IMR-90 (cell line): ENCODE data around the gene ABAT. TPM values are rescaled to one million over a fixed set of nuclear protein-coding genes. Genes with fewer than 3 reads are reported as not detected.

Experiments used
- ATAC-seq: fragments of 200-7000 bp; cut with Tn5 transposase; 2 replicates; pipeline ENCODE4 v1.9.1; 2020; ENCODE audit warnings: low read depth, mild to moderate bottlenecking, moderate library complexity
- BruUV-seq: library from RNA; stranded (reverse); fragments of 400-500 nt; replicated peaks from 2 replicates; lab custom pipeline; 2021; lab: Mats Ljungman, UMichigan
- CTCF ChIA-PET: fragments of 300-600 bp; formaldehyde crosslinking; extraction: SDS; loops from one replicate; lab custom pipeline; 2021; ENCODE audit warnings: antibody characterized with exemption; lab: Yijun Ruan, JAX
- POLR2A ChIA-PET: fragments of 300-600 bp; sonication (Branson Sonifier 250); formaldehyde crosslinking; loops from one replicate; lab custom pipeline; 2022; ENCODE audit warnings: antibody characterized with exemption; ENCODE audit not compliant: unreplicated experiment; lab: Charles Lee
- DNase-seq: peaks from one replicate; pipeline ENCODE4 v3.0.0; 2013
- H2AFZ ChIP-seq: replicated peaks from 2 replicates; pipeline ENCODE3; 2013; ENCODE audit warnings: low read length, mild to moderate bottlenecking; ENCODE audit not compliant: poor library complexity
- H2AK5ac ChIP-seq: 2 replicates; pipeline ENCODE4 v1.6.1; 2013; ENCODE audit warnings: low read depth, low read length, inconsistent platforms
- H2AK9ac ChIP-seq: replicated peaks from 2 replicates; pipeline ENCODE3; 2013; ENCODE audit warnings: mild to moderate bottlenecking, low read depth, low read length, moderate library complexity; ENCODE audit not compliant: poor library complexity
- H2BK120ac ChIP-seq: 2 replicates; pipeline ENCODE4 v1.6.1; 2013; ENCODE audit warnings: low read depth, low read length, inconsistent platforms
- H2BK15ac ChIP-seq: 3 replicates; pipeline ENCODE4 v1.6.1; 2013; ENCODE audit warnings: low read depth, low read length, inconsistent platforms
- H2BK20ac ChIP-seq: 2 replicates; pipeline ENCODE4 v1.6.1; 2013; ENCODE audit warnings: low read depth, mild to moderate bottlenecking, inconsistent platforms, low read length, moderate library complexity
- H2BK5ac ChIP-seq: 2 replicates; pipeline ENCODE4 v1.6.1; 2013; ENCODE audit warnings: mild to moderate bottlenecking, low read depth, low read length, inconsistent platforms; ENCODE audit not compliant: poor library complexity, severe bottlenecking
- H3K14ac ChIP-seq: replicated peaks from 2 replicates; pipeline ENCODE4 v1.6.1; 2013; ENCODE audit warnings: low read depth, low read length, inconsistent platforms
- H3K18ac ChIP-seq: 2 replicates; pipeline ENCODE4 v1.6.1; 2013; ENCODE audit warnings: low read depth, low read length, control low read depth
- H3K23ac ChIP-seq: 2 replicates; pipeline ENCODE4 v1.6.1; 2013; ENCODE audit warnings: low read depth, low read length, inconsistent platforms
- H3K27ac ChIP-seq: 2 replicates; pipeline ENCODE4 v1.5.1; 2013; ENCODE audit warnings: mild to moderate bottlenecking, control low read depth, low read length; ENCODE audit not compliant: insufficient read depth
- H3K27me3 ChIP-seq: 2 replicates; pipeline ENCODE4 v1.6.1; 2013; ENCODE audit warnings: low read length; ENCODE audit not compliant: control insufficient read depth, insufficient read depth
- H3K36me3 ChIP-seq: 2 replicates; pipeline ENCODE4 v1.6.1; 2013; ENCODE audit warnings: low read length, mixed read lengths; ENCODE audit not compliant: control insufficient read depth, insufficient read depth
- H3K4ac ChIP-seq: 2 replicates; pipeline ENCODE4 v1.6.1; 2013; ENCODE audit warnings: low read depth, low read length, inconsistent platforms
- H3K4me1 ChIP-seq: 2 replicates; pipeline ENCODE4 v1.6.1; 2013; ENCODE audit warnings: low read length, mixed read lengths; ENCODE audit not compliant: control insufficient read depth, insufficient read depth
- H3K4me2 ChIP-seq: 2 replicates; pipeline ENCODE4 v1.6.1; 2013; ENCODE audit warnings: low read depth, mild to moderate bottlenecking, control low read depth, low read length, moderate library complexity
- H3K4me3 ChIP-seq: 2 replicates; pipeline ENCODE4 v1.5.1; 2013; ENCODE audit warnings: low read depth, mild to moderate bottlenecking, control low read depth, low read length, moderate library complexity; ENCODE audit not compliant: insufficient read depth
- H3K56ac ChIP-seq: 2 replicates; pipeline ENCODE4 v1.6.1; 2013; ENCODE audit warnings: low read length, inconsistent platforms; ENCODE audit not compliant: insufficient read depth; ENCODE audit errors: extremely low read depth
- H3K79me1 ChIP-seq, 2 experiments: 2 replicates each; pipeline ENCODE4 v1.6.1; 2013; ENCODE audit warnings: low read length in 2 of 2, inconsistent platforms in 1 of 2, low read depth in 1 of 2
- H3K9ac ChIP-seq: 2 replicates; pipeline ENCODE4 v1.6.1; 2013; ENCODE audit warnings: low read depth, low read length, control low read depth
- H3K9me1 ChIP-seq: 2 replicates; pipeline ENCODE4 v1.6.1; 2013; ENCODE audit warnings: low read length, inconsistent platforms; ENCODE audit not compliant: insufficient read depth
- H3K9me3 ChIP-seq: 2 replicates; pipeline ENCODE4 v1.6.1; 2013; ENCODE audit warnings: low read length; ENCODE audit not compliant: control insufficient read depth, insufficient read depth
- H4K20me1 ChIP-seq: 2 replicates; pipeline ENCODE4 v1.6.1; 2013; ENCODE audit warnings: low read length, inconsistent platforms; ENCODE audit not compliant: insufficient read depth
- H4K5ac ChIP-seq: 2 replicates; pipeline ENCODE4 v1.6.1; 2013; ENCODE audit warnings: mild to moderate bottlenecking, low read depth, low read length, control low read depth
- H4K8ac ChIP-seq, 2 experiments: 2 replicates each; pipeline ENCODE4 v1.6.1; 2013; ENCODE audit warnings: low read depth in 2 of 2, low read length in 2 of 2, control low read depth in 1 of 2, inconsistent platforms in 1 of 2
- H4K91ac ChIP-seq: 2 replicates; pipeline ENCODE4 v1.6.1; 2013; ENCODE audit warnings: low read depth, low read length, inconsistent platforms; ENCODE audit not compliant: insufficient read depth
- BHLHE40 ChIP-seq: fragments of 150-350 bp; IDR thresholded peaks from 2 replicates; pipeline ENCODE4 v1.6.1; 2016; ENCODE audit warnings: mild to moderate bottlenecking, low read depth, low read length
- CEBPB ChIP-seq: IDR thresholded peaks from 2 replicates; pipeline ENCODE4 v1.6.1; 2012; ENCODE audit warnings: low read depth, low read length, improper control_type of control experiment
- CHD1 ChIP-seq: IDR thresholded peaks from 2 replicates; pipeline ENCODE4 v1.6.1; 2012; ENCODE audit warnings: low read depth, low read length, improper control_type of control experiment
- FOS ChIP-seq: fragments of 150-350 bp; IDR thresholded peaks from 2 replicates; pipeline ENCODE4 v1.6.1; 2016; ENCODE audit warnings: low read depth, low read length
- MAFK ChIP-seq: IDR thresholded peaks from 2 replicates; pipeline ENCODE4 v1.6.1; 2012; ENCODE audit warnings: low read depth, low read length, improper control_type of control experiment
- MAZ ChIP-seq: IDR thresholded peaks from 2 replicates; pipeline ENCODE4 v1.6.1; 2012; ENCODE audit warnings: low read depth, mild to moderate bottlenecking, low read length, improper control_type of control experiment, moderate library complexity, borderline replicate concordance
- MXI1 ChIP-seq: IDR thresholded peaks from 2 replicates; pipeline ENCODE4 v1.6.1; 2012; ENCODE audit warnings: low read depth, mild to moderate bottlenecking, low read length, moderate library complexity, borderline replicate concordance
- NFE2L2 ChIP-seq: fragments of 150-350 bp; IDR thresholded peaks from 2 replicates; pipeline ENCODE4 v1.6.1; 2016; ENCODE audit warnings: low read depth, mild to moderate bottlenecking, low read length
- POLR2A ChIP-seq: IDR thresholded peaks from 2 replicates; pipeline ENCODE4 v1.6.1; 2012; ENCODE audit warnings: mild to moderate bottlenecking, low read depth, low read length
- RAD21 ChIP-seq: IDR thresholded peaks from 2 replicates; pipeline ENCODE4 v1.6.1; 2012; ENCODE audit warnings: low read length, improper control_type of control experiment
- RCOR1 ChIP-seq: IDR thresholded peaks from 2 replicates; pipeline ENCODE4 v1.6.1; 2012; ENCODE audit warnings: mild to moderate bottlenecking, low read length, improper control_type of control experiment; ENCODE audit not compliant: insufficient replicate concordance
- RFX5 ChIP-seq: IDR thresholded peaks from 2 replicates; pipeline ENCODE4 v1.8.0; 2012; ENCODE audit warnings: low read depth, mild to moderate bottlenecking, low read length, moderate library complexity
- SMC3 ChIP-seq: fragments of 150-350 bp; IDR thresholded peaks from 2 replicates; pipeline ENCODE4 v1.6.1; 2016; ENCODE audit warnings: low read depth, mild to moderate bottlenecking, antibody characterized with exemption, low read length, moderate library complexity
- WGBS, 2 experiments: methylation state at CpG; one replicate each; pipeline versions ENCODE4 v1.1.5 to v1.1.7; 2013; ENCODE audit warnings: missing lambda C conversion rate in 2 of 2; ENCODE audit not compliant: insufficient read length in 1 of 2; ENCODE audit errors: extremely low coverage in 2 of 2; 5-methylcytosine and 5-hydroxymethylcytosine counted together
- dilution Hi-C: fragments of 300-500 bp; cut with HindIII; formaldehyde crosslinking; loops from one replicate; pipeline ENCODE4 v1.14.3; 2018; ENCODE audit warnings: low sequenced_read_pairs; ENCODE audit not compliant: unreplicated experiment
- in situ Hi-C: fragments of 300-500 bp; cut with MboI; formaldehyde crosslinking; loops from 3 replicates; pipeline ENCODE4 v1.14.3; 2019; ENCODE audit warnings: low sequenced_read_pairs, inconsistent platforms, mixed read lengths
- intact Hi-C: fragments of 100-400 bp; cut with micrococcal nuclease; formaldehyde crosslinking; loops from 2 replicates; pipeline ENCODE4 v1.10.0; 2022
- polyA plus RNA-seq, 3 experiments: library from polyadenylated mRNA; depleted of rRNA; stranded (reverse); fragments of >200 nt; gene quantifications; 2 replicates each; pipeline ENCODE4 v1.2.3, GENCODE V29; 2012; ENCODE audit warnings: low replicate concordance in 1 of 3
- total RNA-seq: library from RNA; depleted of rRNA; stranded (reverse); fragments of >200 nt; gene quantifications from 2 replicates; pipeline ENCODE4 v1.2.3, GENCODE V29; 2012
- TF ChIP-seq, protein P1 (sequence below): conservative IDR thresholded peaks from 2 replicates; pipeline ENCODE4 v1.5.1; 2012; ENCODE audit warnings: mild to moderate bottlenecking, low read depth, low read length, improper control_type of control experiment
- TF ChIP-seq, protein P2 (sequence below): fragments of 150-350 bp; IDR thresholded peaks from 2 replicates; pipeline ENCODE4 v1.6.1; 2016; ENCODE audit warnings: low read depth, mild to moderate bottlenecking, low read length, moderate library complexity, borderline replicate concordance
- TF ChIP-seq, protein P3 (sequence below): fragments of 150-350 bp; IDR thresholded peaks from 2 replicates; pipeline ENCODE4 v1.6.1; 2017; ENCODE audit warnings: mild to moderate bottlenecking, antibody characterized with exemption, low read length, low read depth

The ABAT gene
- total and polyA plus RNA-seq, 2 of the 4 experiments (the other 2 are of a cell fraction), result 4.5 to 6.9 TPM

DNA sequence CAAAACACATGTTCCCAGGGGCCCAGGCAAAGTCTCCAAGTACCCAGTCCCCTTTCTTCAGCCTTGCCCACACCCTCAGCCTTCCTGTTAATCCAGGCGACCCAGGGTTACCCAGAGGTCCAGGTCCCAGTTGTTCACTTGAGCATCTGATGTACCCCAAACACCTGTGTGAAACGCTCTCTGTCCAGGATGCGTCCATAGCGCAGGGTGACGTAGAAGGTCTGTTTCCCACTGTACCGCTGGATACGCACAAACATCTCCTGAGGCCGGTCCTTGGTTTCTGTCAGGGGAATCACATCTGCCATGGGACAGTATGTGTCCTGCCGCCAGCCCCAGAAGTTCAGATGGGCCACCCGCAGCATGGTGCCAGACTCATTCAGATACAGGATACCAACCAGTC lies 121.4 kb downstream of the ABAT start:
- intact Hi-C loops (loop anchor here (5.0 kb wide), 1 partner anchor 71 kb away; the partner anchor contains the start of gene CARHSP1), dilution Hi-C loops (no loop called here), in situ Hi-C loops (no loop called here)
- H2AFZ ChIP-seq, result no peak overlapping the region
- H4K8ac ChIP-seq, result no peak overlapping the region
- no peak overlapping the region for H2BK120ac ChIP-seq
- peaks cover 7% of the 10 kb centered on the region for H3K4me1 ChIP-seq
- no peak overlapping the region for H2AK5ac ChIP-seq
- H3K9me1 ChIP-seq, result peaks cover 8% of the 10 kb centered on the region
- H3K36me3 ChIP-seq, result peaks cover 3% of the 10 kb centered on the region
- no peak for ATAC-seq
- H4K91ac ChIP-seq, result no peak overlapping the region
- H3K79me1 ChIP-seq, result peaks cover 18 to 38% of the 10 kb centered on the region in 2 experiments
- no peak overlapping the region for H4K5ac ChIP-seq
- no peak overlapping the region for H3K56ac ChIP-seq
- BruUV-seq, result no TSS peak
- no peak overlapping the region for H3K4me2 ChIP-seq
- ChIA-PET CTCF (no interaction called here), POLR2A (no interaction called here)
- TF ChIP-seq CEBPB, result no peak
- TF ChIP-seq NFE2L2, result no peak
- TF ChIP-seq, protein P1, sequence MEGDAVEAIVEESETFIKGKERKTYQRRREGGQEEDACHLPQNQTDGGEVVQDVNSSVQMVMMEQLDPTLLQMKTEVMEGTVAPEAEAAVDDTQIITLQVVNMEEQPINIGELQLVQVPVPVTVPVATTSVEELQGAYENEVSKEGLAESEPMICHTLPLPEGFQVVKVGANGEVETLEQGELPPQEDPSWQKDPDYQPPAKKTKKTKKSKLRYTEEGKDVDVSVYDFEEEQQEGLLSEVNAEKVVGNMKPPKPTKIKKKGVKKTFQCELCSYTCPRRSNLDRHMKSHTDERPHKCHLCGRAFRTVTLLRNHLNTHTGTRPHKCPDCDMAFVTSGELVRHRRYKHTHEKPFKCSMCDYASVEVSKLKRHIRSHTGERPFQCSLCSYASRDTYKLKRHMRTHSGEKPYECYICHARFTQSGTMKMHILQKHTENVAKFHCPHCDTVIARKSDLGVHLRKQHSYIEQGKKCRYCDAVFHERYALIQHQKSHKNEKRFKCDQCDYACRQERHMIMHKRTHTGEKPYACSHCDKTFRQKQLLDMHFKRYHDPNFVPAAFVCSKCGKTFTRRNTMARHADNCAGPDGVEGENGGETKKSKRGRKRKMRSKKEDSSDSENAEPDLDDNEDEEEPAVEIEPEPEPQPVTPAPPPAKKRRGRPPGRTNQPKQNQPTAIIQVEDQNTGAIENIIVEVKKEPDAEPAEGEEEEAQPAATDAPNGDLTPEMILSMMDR, result no peak
- TF ChIP-seq CHD1, result no peak
- no peak for TF ChIP-seq RAD21
- no peak for TF ChIP-seq POLR2A
- no peak for TF ChIP-seq SMC3
- no peak for TF ChIP-seq MAFK
- TF ChIP-seq BHLHE40, result no peak
- TF ChIP-seq RCOR1, result no peak
- TF ChIP-seq RFX5, result no peak
- TF ChIP-seq, protein P2, sequence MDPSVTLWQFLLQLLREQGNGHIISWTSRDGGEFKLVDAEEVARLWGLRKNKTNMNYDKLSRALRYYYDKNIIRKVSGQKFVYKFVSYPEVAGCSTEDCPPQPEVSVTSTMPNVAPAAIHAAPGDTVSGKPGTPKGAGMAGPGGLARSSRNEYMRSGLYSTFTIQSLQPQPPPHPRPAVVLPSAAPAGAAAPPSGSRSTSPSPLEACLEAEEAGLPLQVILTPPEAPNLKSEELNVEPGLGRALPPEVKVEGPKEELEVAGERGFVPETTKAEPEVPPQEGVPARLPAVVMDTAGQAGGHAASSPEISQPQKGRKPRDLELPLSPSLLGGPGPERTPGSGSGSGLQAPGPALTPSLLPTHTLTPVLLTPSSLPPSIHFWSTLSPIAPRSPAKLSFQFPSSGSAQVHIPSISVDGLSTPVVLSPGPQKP, result no peak
- TF ChIP-seq MAZ, result no peak
- no peak for TF ChIP-seq FOS
- TF ChIP-seq, protein P3, sequence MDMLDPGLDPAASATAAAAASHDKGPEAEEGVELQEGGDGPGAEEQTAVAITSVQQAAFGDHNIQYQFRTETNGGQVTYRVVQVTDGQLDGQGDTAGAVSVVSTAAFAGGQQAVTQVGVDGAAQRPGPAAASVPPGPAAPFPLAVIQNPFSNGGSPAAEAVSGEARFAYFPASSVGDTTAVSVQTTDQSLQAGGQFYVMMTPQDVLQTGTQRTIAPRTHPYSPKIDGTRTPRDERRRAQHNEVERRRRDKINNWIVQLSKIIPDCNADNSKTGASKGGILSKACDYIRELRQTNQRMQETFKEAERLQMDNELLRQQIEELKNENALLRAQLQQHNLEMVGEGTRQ, result no peak
- TF ChIP-seq MXI1, result no peak
- H3K9me3 ChIP-seq, result no peaks in the 10 kb centered on the region
- no peak overlapping the region for H3K14ac ChIP-seq
- H4K20me1 ChIP-seq, result peaks cover 16% of the 10 kb centered on the region
- H3K27ac ChIP-seq, result no peak overlapping the region
- H2AK9ac ChIP-seq, result no peak overlapping the region
- 97% methylated on average over 9 of the region's 10 CpGs; no CpG with 5 or more reads in 1 of the 2 experiments for WGBS, 2 experiments
- no peak overlapping the region for H3K4me3 ChIP-seq
- no peak overlapping the region for H2BK15ac ChIP-seq
- no peak overlapping the region for H2BK20ac ChIP-seq
- H3K9ac ChIP-seq, result no peak overlapping the region
- DNase-seq, result no peak
- no peak overlapping the region for H3K18ac ChIP-seq
- no peak overlapping the region for H3K4ac ChIP-seq
- H3K23ac ChIP-seq, result no peak overlapping the region
- H3K27me3 ChIP-seq, result no peaks in the 10 kb centered on the region
- H2BK5ac ChIP-seq, result no peak overlapping the region
